SHP77 (cell line): ENCODE measurements around the gene SMIM27.
"Not testable (repeated sequence)": the region's sequence is repeated elsewhere in the genome, so short reads cannot be mapped to it uniquely, and the experiment has no call there.

ENCODE experiments used
- DNase-seq, 2 experiments: peaks; one replicate each; lab custom pipeline; 2025; lab: John Stamatoyannopoulos, UW

SMIM27 gene

DNA sequence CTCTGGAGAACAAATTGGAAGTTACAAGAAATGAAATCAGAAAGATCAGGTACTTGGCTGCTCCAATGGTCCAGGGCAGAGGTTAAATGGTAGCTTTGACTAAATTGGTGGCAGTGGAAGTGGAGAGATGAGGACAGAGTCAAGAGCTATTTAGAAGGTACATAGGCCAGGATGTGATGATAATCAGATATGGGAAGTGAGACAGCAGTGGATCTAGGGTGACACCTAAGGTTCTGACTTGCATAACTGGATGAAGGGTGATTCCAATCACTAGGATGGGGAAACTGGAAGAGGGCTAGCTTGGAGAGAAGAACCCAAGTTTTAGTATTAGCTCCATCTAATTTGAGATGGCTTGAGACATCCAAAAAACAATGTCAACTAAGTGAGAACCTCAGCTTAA lies 44.8 kb downstream of the SMIM27 start:
- no peak for DNase-seq

DNA sequence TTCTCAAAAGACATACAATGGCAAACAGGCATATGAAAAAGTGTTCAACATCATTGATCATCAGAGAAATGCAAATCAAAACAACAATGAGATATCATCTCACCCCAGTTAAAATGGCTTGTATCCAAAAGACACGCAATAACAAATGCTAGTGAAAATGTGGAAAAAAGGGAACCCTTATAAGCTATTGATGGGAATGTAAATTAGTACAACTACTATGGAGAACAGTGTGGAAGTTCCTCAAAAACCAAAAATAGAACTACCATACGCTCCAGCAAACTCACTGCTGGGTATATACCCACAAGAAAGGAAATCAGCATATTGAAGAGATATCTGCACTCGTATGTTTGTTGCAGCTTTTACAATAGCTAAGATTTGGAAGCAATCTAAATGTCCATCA lies 46.9 kb downstream of the SMIM27 start:
- DNase-seq: not testable (repeated sequence)
